DMS153 treated with DMSO at 0.1 percent for 48 hours (cell line): ENCODE measurements around the gene LRRN4CL.

Experiments used
- DNase-seq: peaks from one replicate; lab custom pipeline; 2025; ENCODE audit not compliant: unreplicated experiment; lab: John Stamatoyannopoulos, UW

Gene LRRN4CL

DNA sequence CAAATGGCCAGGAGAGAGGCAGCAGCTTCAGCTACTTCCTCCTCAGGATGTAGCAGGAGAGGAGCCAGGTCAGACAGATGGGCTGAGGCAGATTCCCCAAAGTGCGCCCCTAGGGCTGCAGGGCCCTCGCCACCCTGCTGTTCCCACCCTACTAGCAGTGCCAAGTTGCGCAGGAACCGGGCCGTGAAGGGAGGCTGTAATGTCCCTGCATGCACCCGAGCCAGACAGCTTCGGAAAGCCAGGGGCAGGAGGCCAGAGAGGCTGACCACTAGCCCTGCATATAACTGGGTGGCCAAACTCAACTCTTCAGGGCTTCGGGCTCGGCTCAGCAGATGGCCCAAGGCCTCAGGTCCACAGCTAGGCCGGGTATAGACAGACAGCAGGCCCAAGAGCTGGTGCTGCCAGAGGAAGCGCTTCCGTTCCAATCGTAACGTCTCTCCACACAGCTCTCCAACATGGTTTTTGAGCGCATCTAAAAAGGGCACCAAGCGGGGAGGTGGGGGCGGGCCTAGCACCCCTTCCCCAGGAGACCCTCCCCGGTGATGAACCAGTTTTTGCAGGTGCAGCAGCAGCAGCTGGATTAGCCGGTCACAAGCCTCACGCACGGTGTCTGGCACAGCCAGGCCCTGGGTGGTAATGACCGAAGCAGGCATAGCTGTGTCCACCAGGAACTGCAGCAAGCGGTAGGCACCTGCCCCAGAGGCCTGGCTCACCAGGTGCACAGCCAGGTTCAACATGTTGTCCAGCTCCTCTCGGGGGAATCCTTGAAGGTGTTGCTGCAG, 41.0 kb downstream of the LRRN4CL start:
- no peak for DNase-seq

DNA sequence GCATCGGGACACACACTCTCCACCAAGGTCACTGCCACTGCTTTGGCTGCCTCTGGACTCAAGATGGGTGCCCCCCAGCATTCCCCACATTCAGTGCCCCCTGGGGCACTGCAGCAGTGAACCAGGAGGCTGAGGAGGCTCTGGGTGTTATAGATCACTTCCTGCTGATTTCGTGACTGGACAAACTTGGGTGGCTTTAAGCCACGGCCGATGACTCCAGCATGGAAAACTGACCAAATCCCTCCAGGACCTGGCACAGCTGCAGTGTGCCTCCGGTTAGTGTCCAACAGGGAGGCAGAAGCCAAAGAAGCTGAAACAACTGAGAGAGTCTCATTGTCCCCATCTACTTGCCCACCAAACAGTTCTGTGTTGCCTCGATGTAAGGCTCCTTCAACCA, 41.7 kb downstream of the LRRN4CL start:
- no peak for DNase-seq

DNA sequence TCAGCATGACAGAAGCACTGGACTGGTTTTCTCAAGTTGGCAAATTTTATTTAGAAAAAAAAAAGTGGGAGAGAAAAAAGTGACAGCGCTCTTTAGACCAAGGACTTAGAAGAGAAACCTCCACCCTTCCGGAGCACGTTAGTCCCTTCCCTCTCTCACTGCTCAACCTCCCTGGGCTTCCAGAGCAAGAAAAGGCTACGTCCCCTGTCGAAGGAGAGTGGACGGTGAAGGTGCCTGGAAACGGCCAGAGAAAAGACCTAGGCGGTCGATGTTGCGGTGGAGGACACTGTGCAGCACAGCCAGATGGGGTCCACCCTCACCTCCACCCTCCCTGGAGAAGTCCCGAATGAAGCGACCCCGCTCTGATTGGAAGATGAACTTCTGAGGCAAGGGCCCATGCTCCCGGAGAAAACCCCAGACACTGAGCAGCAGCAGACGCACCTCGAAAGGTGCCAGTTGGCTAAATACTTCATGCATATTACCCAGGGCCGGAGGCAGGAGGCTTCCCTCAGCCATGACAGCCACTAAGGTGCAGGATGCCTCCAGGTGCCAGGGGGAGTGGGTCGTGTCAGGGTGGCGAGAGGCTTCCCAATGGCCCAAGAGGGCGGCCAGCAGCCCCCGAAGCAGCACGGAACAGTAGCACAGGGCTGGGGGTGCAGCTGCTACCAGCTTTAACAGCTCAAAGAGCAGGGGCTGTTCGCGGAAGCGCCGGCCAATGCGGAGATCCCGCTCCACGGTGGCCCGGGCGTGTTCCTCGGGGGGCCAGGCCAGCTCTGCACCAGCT, 42.3 kb downstream of the LRRN4CL start:
- no peak for DNase-seq

DNA sequence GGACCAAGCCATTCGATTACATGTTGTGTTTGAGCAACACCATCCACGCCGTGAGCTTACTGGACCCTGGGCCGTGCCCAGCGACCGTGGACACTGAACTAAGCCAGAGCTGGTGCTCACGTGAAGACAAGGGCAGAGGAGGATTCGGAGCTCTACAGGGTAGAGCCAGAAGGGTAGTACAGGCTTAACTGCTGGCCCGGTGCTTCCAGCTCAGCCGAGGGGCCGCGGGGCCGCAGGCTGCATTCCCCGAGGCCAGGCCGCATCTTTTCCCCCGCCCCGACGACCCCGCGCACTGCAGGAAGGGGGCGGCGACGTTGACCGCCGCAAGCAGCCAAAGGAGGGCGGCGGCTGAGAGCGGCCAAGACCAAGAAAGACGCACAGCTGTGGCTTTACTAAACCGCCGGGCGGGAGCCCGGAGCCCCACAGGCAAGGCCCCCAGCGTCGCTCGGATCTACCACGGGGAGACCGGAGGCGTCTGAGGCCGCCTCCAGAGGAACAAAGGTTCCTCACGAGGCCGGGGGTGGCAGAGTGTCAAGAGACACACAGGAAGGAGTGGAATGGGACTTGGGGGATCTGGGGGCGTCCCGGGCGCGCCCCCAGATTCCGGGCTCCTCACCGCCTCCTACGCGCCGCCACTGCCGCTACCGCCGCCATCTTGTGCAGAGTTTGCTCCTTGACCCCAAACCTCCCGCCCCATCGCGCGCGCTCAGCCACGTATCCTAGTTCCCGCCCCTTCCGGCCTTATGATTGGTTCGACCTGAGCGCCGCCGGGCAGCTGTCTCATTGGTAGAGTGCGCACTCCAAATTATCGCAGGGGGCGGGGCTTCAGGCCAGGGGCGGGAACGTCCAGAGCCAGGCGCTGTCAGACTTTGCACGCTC, 43.1 kb downstream of the LRRN4CL start, which contains the start of gene GANAB:
Gene GANAB, minus strand, starts transcription at position 668 of the 879 bp plus-strand sequence. Its CDS starts 14 bp downstream, at position 654.
- DNase-seq, result peak; percentile 91

DNA sequence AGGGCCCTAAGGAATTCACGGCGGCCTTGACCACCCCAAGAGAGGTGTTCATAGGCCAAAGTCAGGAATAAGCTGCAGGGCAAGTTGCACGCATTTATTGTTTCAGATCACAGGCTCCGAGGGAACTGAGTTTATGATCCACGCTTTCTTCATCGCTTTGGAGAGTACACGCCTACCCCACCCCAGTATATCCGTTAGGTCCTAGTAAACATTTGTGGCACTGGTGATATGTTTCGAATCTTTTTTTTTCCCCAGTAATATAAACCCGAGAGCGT, 43.7 kb downstream of the LRRN4CL start:
- DNase-seq, result no peak

DNA sequence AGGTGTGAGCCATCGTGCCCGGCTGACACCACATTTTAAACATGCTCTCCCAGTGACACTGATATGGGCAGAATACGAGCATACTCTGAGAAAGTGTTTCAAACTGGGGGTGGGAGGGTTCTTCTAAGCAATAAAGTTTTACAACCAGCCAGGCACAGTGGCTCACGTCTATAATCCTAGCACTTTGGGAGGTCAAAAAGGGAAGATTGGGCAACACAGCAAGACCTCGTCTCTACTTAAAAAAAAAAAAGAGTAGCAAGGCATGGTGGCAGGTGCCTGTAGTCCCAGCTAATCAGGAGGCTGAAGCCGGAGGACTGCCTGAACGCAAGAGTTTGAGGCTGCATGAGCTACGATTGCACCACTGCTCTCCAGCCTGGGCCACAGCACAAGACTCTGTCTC, 45.1 kb downstream of the LRRN4CL start:
- no peak for DNase-seq
